Lower lobe of right lung (tissue), 2 donors: ENCODE results near the gene PAK4. TPM values are rescaled to one million over a fixed set of nuclear protein-coding genes. Genes with fewer than 3 reads are reported as not detected.
"Not testable (repeated sequence)": the region's sequence is repeated elsewhere in the genome, so short reads cannot be mapped to it uniquely, and the experiment has no call there.

Experiments used
- ATAC-seq, 2 donors: fragments of 200-7000 bp; cut with Tn5 transposase; one replicate each; pipeline ENCODE4 v1.9.1; 2020 to 2022; ENCODE audit warnings: mild to moderate bottlenecking in 2 of 2, moderate library complexity in 2 of 2
- DNase-seq: peaks from one replicate; pipeline ENCODE4 v3.0.0-alpha.2; 2020
- H3K27ac ChIP-seq: fragments of 200-600 bp; one replicate; pipeline ENCODE4 v1.8.0; 2022
- H3K27me3 ChIP-seq: fragments of 200-600 bp; one replicate; pipeline ENCODE4 v1.8.0; 2022; ENCODE audit warnings: low read depth
- H3K36me3 ChIP-seq: fragments of 200-600 bp; one replicate; pipeline ENCODE4 v1.8.0; 2022; ENCODE audit warnings: mild to moderate bottlenecking
- H3K4me1 ChIP-seq: fragments of 200-600 bp; one replicate; pipeline ENCODE4 v1.8.0; 2022
- H3K4me3 ChIP-seq: fragments of 200-600 bp; one replicate; pipeline ENCODE4 v1.8.0; 2022; ENCODE audit warnings: mild to moderate bottlenecking
- H3K9me3 ChIP-seq: fragments of 200-600 bp; one replicate; pipeline ENCODE4 v1.8.0; 2022
- intact Hi-C: fragments of 100-400 bp; cut with DNase I; formaldehyde crosslinking; loops from one replicate; pipeline ENCODE4 v1.11.0; 2022
- total RNA-seq: library from RNA; stranded (reverse); fragmentation: NEBNext Ultra II Directional; extraction: Animal tissue kit (Norgen Biotek cat#: 25700); gene quantifications from one replicate; pipeline ENCODE4 v1.2.1, GENCODE V29; 2021
- TF ChIP-seq, protein P1 (sequence below): fragments of 200-600 bp; IDR thresholded peaks from one replicate; pipeline ENCODE4 v1.8.0; 2022; ENCODE audit warnings: antibody characterized with exemption, mild to moderate bottlenecking
- donor health status: DM: no; HTN: yes; CAD: no; lungs with severe emphysema.

The PAK4 gene
- total RNA-seq, 1 donor from 2014 or later, result 73.0 TPM

DNA sequence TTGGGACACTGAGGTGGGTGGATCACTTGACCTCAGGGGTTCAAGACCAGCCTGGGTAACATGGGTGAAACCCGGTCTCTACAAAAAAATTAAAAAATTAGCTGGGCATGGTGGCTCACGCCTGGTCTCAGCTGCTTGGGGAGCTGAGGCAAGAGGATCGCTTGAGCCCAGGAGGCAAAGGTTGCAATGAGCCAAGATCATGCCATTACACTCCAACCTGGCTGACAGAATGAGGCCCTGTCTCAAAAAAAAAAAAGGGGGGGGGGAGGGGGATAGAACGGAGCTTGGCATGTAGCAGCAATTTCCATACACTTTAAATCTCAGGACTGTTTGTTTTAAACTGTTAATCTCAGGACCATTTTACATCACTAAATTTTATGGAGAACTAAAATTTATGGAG is 39.2 kb upstream of the PAK4 start:
- no peak overlapping the region for H3K27ac ChIP-seq
- H3K36me3 ChIP-seq, result no peaks in the 10 kb centered on the region
- ATAC-seq, result no peak
- peaks cover 17% of the 10 kb centered on the region for H3K4me1 ChIP-seq
- peaks cover 63% of the 10 kb centered on the region for H3K27me3 ChIP-seq
- no peaks in the 10 kb centered on the region for H3K9me3 ChIP-seq
- TF ChIP-seq, protein P1, sequence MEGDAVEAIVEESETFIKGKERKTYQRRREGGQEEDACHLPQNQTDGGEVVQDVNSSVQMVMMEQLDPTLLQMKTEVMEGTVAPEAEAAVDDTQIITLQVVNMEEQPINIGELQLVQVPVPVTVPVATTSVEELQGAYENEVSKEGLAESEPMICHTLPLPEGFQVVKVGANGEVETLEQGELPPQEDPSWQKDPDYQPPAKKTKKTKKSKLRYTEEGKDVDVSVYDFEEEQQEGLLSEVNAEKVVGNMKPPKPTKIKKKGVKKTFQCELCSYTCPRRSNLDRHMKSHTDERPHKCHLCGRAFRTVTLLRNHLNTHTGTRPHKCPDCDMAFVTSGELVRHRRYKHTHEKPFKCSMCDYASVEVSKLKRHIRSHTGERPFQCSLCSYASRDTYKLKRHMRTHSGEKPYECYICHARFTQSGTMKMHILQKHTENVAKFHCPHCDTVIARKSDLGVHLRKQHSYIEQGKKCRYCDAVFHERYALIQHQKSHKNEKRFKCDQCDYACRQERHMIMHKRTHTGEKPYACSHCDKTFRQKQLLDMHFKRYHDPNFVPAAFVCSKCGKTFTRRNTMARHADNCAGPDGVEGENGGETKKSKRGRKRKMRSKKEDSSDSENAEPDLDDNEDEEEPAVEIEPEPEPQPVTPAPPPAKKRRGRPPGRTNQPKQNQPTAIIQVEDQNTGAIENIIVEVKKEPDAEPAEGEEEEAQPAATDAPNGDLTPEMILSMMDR, result no peak
- intact Hi-C loops, result no loop called here
- DNase-seq, result no peak
- H3K4me3 ChIP-seq, result no peak overlapping the region

DNA sequence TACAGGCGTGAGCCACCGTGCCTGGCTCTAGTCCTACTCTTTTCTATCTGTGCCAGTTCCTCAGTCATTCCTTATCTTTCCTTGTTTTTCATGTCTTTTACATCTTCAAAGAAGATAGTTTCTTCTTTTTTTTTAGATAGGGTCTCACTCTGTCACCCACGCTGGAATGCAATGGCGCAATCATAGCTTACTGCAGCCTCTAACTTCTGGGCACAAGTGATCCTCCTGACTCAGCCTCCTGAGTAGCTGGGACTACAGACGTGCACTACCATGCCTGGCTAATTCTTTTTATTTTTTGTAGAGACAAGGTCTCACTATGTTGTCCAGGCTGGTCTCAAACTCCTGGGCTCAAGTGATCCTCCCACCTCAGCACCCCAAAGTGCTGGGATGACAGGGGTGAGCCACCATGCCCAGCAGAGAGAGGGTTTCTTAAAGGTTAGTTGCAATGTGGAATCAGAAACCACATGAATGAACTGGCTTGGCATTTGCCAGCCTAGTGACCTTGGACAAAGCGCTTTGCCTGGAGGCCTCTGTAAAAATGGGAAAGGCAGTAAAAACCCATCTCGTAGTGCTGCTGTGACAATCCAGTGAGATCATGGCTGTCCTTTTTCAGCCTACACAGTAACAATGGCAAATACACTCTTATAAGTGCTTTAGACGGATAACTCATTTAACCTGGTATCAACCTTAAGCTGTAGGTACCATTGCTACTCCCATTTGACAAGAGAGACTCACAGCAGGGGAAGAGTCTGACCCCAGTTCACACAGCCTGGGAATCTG is 37.5 kb upstream of the PAK4 start:
- peaks cover 46% of the 10 kb centered on the region for H3K27me3 ChIP-seq
- peaks cover 12% of the 10 kb centered on the region for H3K4me1 ChIP-seq
- no peak for ATAC-seq
- no peak overlapping the region for H3K27ac ChIP-seq
- DNase-seq, result no peak
- no peaks in the 10 kb centered on the region for H3K36me3 ChIP-seq
- H3K4me3 ChIP-seq, result no peak overlapping the region
- no peaks in the 10 kb centered on the region for H3K9me3 ChIP-seq
- intact Hi-C loops, result no loop called here
- TF ChIP-seq, protein P1, result no peak

DNA sequence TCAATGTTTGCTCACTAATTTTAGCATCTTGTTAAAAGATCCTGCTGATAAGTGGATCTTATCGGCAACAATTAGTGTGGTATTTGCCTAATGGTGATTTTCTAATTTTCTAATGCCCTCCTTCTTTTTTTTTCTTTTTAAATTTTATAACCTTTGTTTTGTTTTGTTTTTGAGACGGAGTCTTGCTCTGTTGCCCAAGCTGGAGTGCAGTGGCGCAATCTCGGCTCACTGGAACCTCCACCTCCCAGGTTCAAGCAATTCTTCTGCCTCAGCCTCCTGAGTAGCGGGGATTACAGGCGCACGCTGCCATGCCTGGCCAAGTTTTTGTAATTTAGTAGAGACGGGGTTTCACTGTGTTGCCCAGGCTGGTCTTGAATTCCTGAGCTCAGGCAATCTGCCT is 35.6 kb upstream of the PAK4 start:
- H3K9me3 ChIP-seq, H3K27ac ChIP-seq, intact Hi-C loops, ATAC-seq, H3K36me3 ChIP-seq, H3K4me1 ChIP-seq, H3K4me3 ChIP-seq, DNase-seq: not testable (repeated sequence)
- H3K27me3 ChIP-seq, result peaks cover 32% of the 10 kb centered on the region

DNA sequence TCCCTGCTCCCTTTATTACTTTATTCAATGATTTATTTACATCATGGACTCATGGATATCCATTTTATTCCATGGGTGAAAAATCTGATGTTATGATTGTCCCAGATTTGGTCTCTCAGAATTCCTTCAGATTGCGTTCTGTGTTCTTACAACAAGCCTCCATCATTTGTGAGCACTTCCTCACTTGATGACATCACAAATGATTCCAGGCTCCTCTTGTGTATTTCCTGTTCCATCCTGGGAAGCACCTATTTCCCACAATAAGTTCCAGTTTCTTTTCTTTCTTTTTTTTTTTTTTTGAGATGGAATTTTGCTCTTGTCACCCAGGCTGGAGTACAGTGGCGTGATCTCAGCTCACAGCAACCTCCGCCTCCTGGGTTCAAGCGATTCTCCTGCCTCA is 34.7 kb upstream of the PAK4 start:
- intact Hi-C loops, result no loop called here
- Histone ChIP-seq H3K9me3 (no peaks in the 10 kb centered on the region), H3K36me3 (no peaks in the 10 kb centered on the region), H3K4me1 (no peaks in the 10 kb centered on the region), H3K4me3 (no peak overlapping the region), H3K27ac (no peak overlapping the region), H3K27me3 (peaks cover 30% of the 10 kb centered on the region)
- no peak for ATAC-seq
- TF ChIP-seq, protein P1, result no peak
- no peak for DNase-seq

DNA sequence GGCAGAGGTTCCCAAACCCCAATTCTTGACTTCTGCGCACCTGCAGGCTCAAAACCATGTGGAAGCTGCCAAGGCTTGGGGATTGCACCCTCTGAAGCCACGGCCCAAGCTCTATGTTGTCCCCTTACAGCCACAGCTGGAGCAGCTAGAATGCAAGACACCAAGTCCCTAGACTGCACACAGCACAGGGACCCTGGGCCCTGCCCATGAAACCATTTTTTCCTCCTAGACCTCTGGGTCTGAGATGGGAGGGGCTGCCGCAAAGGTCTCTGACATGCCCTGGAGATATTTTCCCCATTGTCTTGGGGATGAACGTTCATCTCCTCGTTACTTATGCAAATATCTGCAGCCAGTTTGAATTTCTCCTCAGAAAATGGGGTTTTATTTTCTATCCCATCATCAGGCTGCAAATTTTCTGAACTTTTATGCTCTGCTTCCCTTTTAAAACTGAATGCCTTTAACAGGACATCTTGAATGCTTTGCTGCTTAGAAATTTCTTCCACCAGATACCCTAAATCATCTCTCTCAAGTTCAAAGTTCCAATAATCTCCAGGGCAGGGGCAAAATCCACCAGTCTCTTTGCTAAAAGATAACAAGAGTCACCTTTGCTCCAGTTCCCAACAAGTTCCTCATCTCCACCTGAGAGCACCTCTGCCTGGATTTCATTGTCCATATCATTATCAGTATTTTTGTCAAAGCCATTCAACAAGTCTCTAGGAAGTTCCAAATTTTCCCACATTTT is 29.6 kb upstream of the PAK4 start:
- DNase-seq, ATAC-seq, intact Hi-C loops, H3K9me3 ChIP-seq, H3K4me1 ChIP-seq, H3K27ac ChIP-seq, H3K36me3 ChIP-seq, H3K4me3 ChIP-seq: not testable (repeated sequence)
- H3K27me3 ChIP-seq, result peaks cover 44% of the 10 kb centered on the region

DNA sequence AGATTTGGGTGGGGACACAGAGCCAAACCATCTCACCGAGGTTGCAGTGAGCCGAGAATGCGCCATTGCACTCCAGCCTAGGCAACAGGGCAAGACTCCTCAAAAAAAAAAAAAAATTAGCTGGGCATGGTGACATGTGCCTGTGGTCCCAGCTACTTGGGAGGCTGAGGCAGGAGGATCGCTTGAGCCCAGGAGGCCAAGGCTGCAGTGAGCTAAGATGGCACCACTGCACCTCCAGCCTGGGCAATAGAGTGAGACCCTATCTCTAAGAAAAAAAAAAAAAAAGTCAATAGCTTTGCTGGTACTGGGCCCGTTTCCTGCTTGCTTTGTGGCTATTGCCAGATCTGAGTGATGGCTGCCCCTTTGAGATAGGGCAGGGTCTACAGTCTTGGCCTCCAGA is 28.3 kb upstream of the PAK4 start:
- TF ChIP-seq, protein P1, result no peak
- Histone ChIP-seq H3K4me1 (no peaks in the 10 kb centered on the region), H3K27ac (no peak overlapping the region), H3K36me3 (no peaks in the 10 kb centered on the region), H3K9me3 (no peaks in the 10 kb centered on the region), H3K27me3 (peaks cover 44% of the 10 kb centered on the region), H3K4me3 (no peak overlapping the region)
- DNase-seq (no peak), ATAC-seq (no peak)
- intact Hi-C loops, result no loop called here
